ENCODE results near the gene IPP. TPM values are rescaled to one million over a fixed set of nuclear protein-coding genes. Genes with fewer than 3 reads are reported as not detected.
"Not testable (repeated sequence)": the region's sequence is repeated elsewhere in the genome, so short reads cannot be mapped to it uniquely, and the experiment has no call there.

Gene IPP
- total RNA-seq, 2 experiments from 2014 or later, result 12.7 to 16.7 TPM

GRCh38 chr1:45717386-45717785 is 33.1 kb downstream of the IPP start:
- not testable (repeated sequence) for H3K4me3 Mint-ChIP-seq, H3K9me3 Mint-ChIP-seq, DNase-seq, H3K36me3 Mint-ChIP-seq, H3K4me1 Mint-ChIP-seq, H3K27me3 Mint-ChIP-seq, H3K27ac Mint-ChIP-seq

DNA sequence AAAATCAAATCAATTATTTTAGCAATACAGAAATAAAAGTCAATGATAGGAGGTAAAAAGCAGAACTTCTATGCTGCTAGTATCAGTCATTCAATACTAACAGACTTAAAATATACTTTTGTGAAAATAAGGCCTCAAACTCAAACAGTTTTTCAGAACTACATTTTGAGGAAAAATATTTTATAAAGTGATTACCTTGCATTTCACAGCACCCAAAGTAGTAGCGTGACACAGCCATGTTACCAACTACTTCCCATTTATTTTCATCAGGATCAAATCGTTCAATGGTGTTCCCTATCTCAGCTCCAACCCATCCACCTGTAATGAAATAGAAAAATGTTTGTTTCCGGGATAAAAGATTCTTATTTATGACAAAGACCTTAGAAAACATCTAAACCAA is 33.8 kb downstream of the IPP start:
- no peak for DNase-seq
- Mint-ChIP-seq H3K27ac (no peak overlapping the region), H3K9me3 (no peaks in the 10 kb centered on the region), H3K4me3 (no peak overlapping the region), H3K36me3 (peaks cover 1% of the 10 kb centered on the region), H3K27me3 (no peaks in the 10 kb centered on the region), H3K4me1 (no peaks in the 10 kb centered on the region)

DNA sequence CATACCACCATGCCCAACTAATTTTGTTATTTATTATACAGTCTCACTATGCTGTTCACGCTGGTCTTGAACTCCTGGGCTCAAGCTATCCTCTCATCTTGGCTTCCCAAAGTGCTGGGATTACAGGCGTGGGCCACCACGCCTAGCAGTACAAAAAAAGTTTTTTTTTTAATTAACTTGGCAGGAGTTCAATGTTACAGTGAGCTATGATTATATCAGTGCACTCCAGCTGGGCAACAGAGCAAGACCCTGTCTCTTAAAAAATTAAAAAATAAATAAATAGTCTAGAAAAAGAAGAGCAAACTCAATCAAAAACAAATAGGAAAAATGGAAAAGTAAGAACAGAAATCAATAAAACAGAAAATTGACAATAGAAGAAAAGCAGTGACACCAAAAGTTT is 36.7 kb downstream of the IPP start:
- H3K36me3 Mint-ChIP-seq, result peaks cover 10% of the 10 kb centered on the region
- no peaks in the 10 kb centered on the region for H3K4me1 Mint-ChIP-seq
- H3K27ac Mint-ChIP-seq, result no peak overlapping the region
- no peak overlapping the region for H3K4me3 Mint-ChIP-seq
- no peak for DNase-seq
- no peaks in the 10 kb centered on the region for H3K27me3 Mint-ChIP-seq
- H3K9me3 Mint-ChIP-seq, result no peaks in the 10 kb centered on the region

DNA sequence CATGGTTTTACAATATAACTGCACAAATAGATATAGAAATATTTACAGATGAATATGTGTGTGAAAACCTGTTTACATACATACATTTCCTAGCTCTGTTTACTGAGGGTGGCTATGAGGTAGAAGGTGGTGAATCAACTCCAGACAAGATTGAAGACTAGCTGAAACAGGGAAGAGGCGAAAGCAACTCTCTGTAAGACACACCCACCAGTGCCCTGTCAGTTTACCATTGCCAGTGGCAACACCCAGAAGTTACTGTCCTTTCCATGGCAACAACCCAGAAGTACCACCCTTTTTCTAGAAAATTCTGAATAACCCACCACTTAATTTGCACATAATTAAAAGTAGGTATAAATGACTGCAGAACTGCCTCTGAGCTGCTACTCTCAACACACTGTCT is 45.8 kb downstream of the IPP start:
- peaks cover 2% of the 10 kb centered on the region for H3K4me1 Mint-ChIP-seq
- no peak for DNase-seq
- no peak overlapping the region for H3K27ac Mint-ChIP-seq
- H3K4me3 Mint-ChIP-seq, result no peak overlapping the region
- peaks cover 21% of the 10 kb centered on the region for H3K36me3 Mint-ChIP-seq
- peaks cover 4% of the 10 kb centered on the region for H3K9me3 Mint-ChIP-seq
- H3K27me3 Mint-ChIP-seq, result no peaks in the 10 kb centered on the region

DNA sequence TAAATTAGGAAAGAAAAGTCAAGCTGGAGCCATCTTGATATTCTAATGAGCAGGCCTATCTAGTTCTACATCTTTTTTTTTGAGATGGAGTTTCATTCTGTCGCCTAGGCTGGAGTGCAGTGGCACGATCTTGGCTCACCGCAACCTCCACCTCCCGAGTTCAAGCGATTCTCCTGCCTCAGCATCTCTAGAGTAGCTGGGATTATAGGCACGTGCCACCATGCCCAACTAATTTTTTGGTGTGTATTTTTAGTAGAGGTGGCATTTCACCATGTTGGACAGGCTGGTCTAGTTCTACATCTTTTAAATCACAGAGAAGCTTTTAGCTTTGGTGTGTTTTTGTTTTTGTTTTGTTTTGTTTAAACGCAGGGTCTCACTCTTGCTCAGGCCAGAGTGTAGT is 55.6 kb downstream of the IPP start:
- Mint-ChIP-seq H3K9me3 (no peaks in the 10 kb centered on the region), H3K36me3 (peaks cover 25% of the 10 kb centered on the region), H3K27ac (no peak overlapping the region), H3K27me3 (no peaks in the 10 kb centered on the region), H3K4me1 (peaks cover 21% of the 10 kb centered on the region), H3K4me3 (no peak overlapping the region)
- DNase-seq, result no peak

DNA sequence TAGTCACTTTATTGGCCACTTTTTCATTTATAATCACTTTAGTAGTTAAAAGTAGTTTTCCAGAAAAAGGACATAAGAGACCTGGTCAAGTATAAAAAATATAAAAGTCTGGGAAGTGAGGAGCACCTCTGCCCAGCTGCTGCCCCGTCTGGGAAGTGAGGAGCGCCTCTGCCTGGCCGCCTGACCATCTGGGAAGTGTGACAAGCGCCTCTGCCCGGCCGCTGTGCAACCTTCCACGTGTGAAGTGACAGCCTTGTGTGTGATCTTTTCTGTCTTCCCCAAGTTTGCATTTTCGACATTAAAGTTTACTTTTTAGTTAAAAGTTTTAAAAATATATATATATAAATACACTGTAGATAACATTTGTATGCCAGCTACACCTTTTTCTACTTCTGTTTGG is 56.6 kb downstream of the IPP start:
- not testable (repeated sequence) for DNase-seq, H3K9me3 Mint-ChIP-seq, H3K4me3 Mint-ChIP-seq, H3K27me3 Mint-ChIP-seq
- H3K27ac Mint-ChIP-seq, result peak overlapping the region; percentile 38
- H3K4me1 Mint-ChIP-seq, result peaks cover 26% of the 10 kb centered on the region
- peaks cover 35% of the 10 kb centered on the region for H3K36me3 Mint-ChIP-seq

GRCh38 chr1:45687754-45688740 is 62.4 kb downstream of the IPP start, which contains the start of gene TMEM69:
Gene TMEM69 (plus strand): TSS chr1:45688181. CDS start chr1:45691069, 2,888 bp downstream.
- Mint-ChIP-seq H3K27ac (peak within 1 kb of the TSS; percentile 99), H3K4me1 (peaks cover 41% of the 10 kb centered on the region), H3K9me3 (no peaks in the 10 kb centered on the region), H3K27me3 (no peaks in the 10 kb centered on the region), H3K4me3 (peak within 1 kb of the TSS; percentile 98), H3K36me3 (peaks cover 43% of the 10 kb centered on the region)
- peak; percentile 77 for DNase-seq

DNA sequence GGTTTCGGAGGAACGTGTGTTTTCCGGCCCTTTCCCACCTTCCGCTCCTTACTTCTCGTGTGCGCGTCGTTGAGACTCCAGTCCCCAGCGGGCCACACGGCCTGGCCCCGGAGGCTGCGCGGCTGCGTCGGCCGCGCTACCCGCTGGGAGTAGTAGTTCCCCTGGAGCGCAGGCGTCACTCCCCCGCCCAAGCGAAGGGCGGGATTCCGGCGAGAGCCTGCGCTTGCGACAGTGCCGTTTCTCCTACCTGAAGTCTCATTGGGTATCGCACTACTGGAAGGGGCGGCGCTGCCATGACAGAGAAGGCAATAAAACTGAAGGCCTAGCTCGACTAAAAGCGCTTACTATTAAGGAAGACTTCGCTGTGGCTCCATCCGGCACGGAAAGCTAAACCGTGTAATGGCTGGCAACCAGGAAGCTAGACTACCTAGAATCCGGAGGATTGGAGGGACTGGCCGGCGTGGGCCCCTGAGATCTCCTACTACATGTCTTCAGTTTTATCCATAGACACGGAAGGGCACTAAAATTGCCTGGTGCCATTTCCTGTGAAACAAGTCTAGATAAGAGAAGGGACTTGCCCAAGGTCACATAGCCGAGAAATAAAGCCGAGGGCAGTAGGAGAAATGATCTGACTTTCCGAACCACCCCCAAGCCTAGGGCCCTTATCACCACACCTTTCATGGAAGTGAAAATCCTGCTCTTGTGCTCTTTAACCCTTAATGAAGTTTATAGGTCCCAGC is 63.3 kb downstream of the IPP start:
- no peaks in the 10 kb centered on the region for H3K9me3 Mint-ChIP-seq
- DNase-seq, result peak; percentile 98
- H3K4me3 Mint-ChIP-seq, result peak overlapping the region; percentile 98
- H3K27ac Mint-ChIP-seq, result peak overlapping the region; percentile 99
- H3K36me3 Mint-ChIP-seq, result peaks cover 39% of the 10 kb centered on the region
- H3K4me1 Mint-ChIP-seq, result peaks cover 45% of the 10 kb centered on the region
- H3K27me3 Mint-ChIP-seq, result no peaks in the 10 kb centered on the region

DNA sequence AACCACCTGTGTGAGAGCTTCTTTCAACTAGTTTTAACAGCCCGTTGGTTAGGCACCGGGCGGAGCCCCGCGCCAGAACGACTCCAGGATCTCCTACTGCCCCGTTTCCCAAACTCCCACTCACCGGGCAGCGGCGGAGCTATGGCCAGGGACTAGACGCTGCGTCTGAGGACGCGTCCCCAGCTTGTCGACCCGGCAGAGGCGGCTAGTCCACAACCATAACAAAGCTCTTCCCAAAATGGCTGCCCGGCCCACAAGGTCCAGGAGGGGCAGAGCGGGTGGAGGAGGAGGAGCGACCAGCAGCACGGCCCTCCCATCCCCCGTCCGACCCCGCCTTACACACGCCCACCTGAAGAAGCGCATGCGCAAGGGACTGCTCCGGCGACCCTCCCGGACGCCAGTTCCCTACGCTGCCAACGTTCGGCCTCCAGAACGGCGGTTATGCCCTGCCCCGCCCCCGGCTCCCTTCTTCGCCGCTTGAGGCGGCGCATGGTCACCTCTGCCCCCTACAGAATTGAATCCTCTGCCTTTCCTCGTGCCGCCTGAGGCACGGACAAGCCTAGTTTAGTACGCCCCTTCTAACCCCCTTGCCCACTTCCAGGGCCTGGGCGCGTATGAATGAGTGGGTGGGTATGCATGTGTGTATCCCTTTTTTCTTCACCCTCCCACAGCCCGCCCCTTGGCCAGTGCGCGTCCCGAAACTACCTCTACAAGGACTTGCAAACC is 64.0 kb downstream of the IPP start, which contains the start of gene GPBP1L1:
Gene GPBP1L1 (minus strand): TSS at position 246 of the 726 bp plus-strand sequence. CDS start 27,446 bp downstream, outside the sequence.
- Mint-ChIP-seq H3K9me3 (no peaks in the 10 kb centered on the region), H3K4me1 (peaks cover 47% of the 10 kb centered on the region), H3K4me3 (peak within 1 kb of the TSS; percentile 98), H3K27me3 (no peaks in the 10 kb centered on the region), H3K27ac (peak within 1 kb of the TSS; percentile 99), H3K36me3 (peaks cover 38% of the 10 kb centered on the region)
- DNase-seq, result peak; percentile 97

GRCh38 chr1:45686015-45686287 is 64.5 kb downstream of the IPP start:
- H3K4me3 Mint-ChIP-seq, result peak overlapping the region; percentile 98
- no peaks in the 10 kb centered on the region for H3K27me3 Mint-ChIP-seq
- H3K36me3 Mint-ChIP-seq, result peaks cover 36% of the 10 kb centered on the region
- H3K27ac Mint-ChIP-seq, result peak overlapping the region; percentile 99
- DNase-seq, result peak; percentile 58
- no peaks in the 10 kb centered on the region for H3K9me3 Mint-ChIP-seq
- H3K4me1 Mint-ChIP-seq, result peaks cover 47% of the 10 kb centered on the region

- Mint-ChIP-seq H3K27me3 (no peaks in the 10 kb centered on the region), H3K4me1 (peaks cover 49% of the 10 kb centered on the region), H3K36me3 (peaks cover 34% of the 10 kb centered on the region), H3K4me3 (peak overlapping the region; percentile 98), H3K27ac (peak overlapping the region; percentile 99), H3K9me3 (no peaks in the 10 kb centered on the region)
- DNase-seq, result no peak
Observed at GRCh38 chr1:45685308-45686014, 65.0 kb downstream of the IPP start.

DNA sequence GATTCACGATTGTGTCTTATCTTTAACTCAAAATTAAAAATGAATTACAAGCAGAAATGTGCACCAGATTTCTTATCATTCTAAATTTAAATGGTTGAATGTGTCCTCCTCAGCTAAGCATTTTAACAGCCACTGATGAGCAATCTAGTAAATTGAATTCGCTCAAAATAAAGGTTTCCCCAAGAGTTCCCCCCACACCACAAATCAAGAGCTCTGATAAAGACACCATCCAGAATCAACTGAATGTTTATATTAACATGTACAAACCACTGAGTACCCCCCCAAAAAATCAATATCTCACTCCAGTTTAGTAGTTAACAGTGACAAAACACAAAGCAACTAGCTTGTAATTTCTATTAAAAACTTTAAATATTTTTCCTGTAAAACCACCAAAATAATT is 66.1 kb downstream of the IPP start:
- no peaks in the 10 kb centered on the region for H3K27me3 Mint-ChIP-seq

GRCh38 chr1:45682942-45683341 is 67.5 kb downstream of the IPP start:
- Mint-ChIP-seq H3K9me3 (no peaks in the 10 kb centered on the region), H3K36me3 (peaks cover 13% of the 10 kb centered on the region), H3K4me1 (peaks cover 55% of the 10 kb centered on the region), H3K4me3 (no peak overlapping the region), H3K27me3 (no peaks in the 10 kb centered on the region), H3K27ac (no peak overlapping the region)
- DNase-seq, result no peak

More for the DNA sequence above, 66.1 kb downstream of the IPP start:
- H3K36me3 Mint-ChIP-seq, result peaks cover 23% of the 10 kb centered on the region
- H3K9me3 Mint-ChIP-seq, result no peaks in the 10 kb centered on the region
- peak overlapping the region; percentile 98 for H3K4me3 Mint-ChIP-seq
- peaks cover 50% of the 10 kb centered on the region for H3K4me1 Mint-ChIP-seq
- H3K27ac Mint-ChIP-seq, result no peak overlapping the region
- DNase-seq, result no peak

DNA sequence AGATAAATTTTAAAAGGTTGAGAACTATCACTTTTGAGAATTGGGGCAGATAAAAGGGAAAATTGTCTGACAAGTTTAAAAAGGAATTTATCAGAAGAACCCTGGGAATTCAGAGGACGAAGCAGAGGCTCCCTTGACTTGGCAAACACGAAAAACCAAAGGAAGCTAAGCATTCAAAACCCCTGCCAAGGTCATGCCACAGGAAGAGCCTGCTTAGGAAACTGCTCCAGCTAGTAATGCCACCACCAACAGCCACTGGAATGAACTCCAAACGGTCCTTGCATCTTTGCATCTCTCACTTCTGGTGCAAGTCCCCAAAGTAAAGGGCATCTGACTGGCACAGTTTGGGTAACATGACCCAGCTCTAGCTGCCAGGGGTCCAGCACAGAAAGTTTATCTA is 71.3 kb downstream of the IPP start:
- Mint-ChIP-seq H3K4me1 (peaks cover 61% of the 10 kb centered on the region), H3K9me3 (no peaks in the 10 kb centered on the region), H3K36me3 (peaks cover 7% of the 10 kb centered on the region), H3K4me3 (no peak overlapping the region), H3K27me3 (no peaks in the 10 kb centered on the region), H3K27ac (no peak overlapping the region)
- no peak for DNase-seq

Data from activated naive CD8-positive, alpha-beta T cell treated with anti-CD3 and anti-CD28 coated beads for 36 hours (primary cell).